H54 (cell line): ENCODE measurements around the gene CLASP1.
"Not testable (repeated sequence)": the region's sequence is repeated elsewhere in the genome, so short reads cannot be mapped to it uniquely, and the experiment has no call there.

Experiments used
- DNase-seq: peaks from one replicate; pipeline ENCODE4 v3.0.0; 2011; ENCODE audit warnings: low spot score, mixed read lengths; ENCODE audit not compliant: insufficient read length
- FAIRE-seq: peaks from 3 replicates; lab custom pipeline; 2011; peaks lifted over from hg19 to GRCh38; lab: Jason Lieb, UNC
- POLR2A ChIP-seq: IDR thresholded peaks from 2 replicates; pipeline ENCODE4 v1.6.1; 2011; ENCODE audit warnings: low read depth, mild to moderate bottlenecking, low read length

CLASP1 gene

DNA sequence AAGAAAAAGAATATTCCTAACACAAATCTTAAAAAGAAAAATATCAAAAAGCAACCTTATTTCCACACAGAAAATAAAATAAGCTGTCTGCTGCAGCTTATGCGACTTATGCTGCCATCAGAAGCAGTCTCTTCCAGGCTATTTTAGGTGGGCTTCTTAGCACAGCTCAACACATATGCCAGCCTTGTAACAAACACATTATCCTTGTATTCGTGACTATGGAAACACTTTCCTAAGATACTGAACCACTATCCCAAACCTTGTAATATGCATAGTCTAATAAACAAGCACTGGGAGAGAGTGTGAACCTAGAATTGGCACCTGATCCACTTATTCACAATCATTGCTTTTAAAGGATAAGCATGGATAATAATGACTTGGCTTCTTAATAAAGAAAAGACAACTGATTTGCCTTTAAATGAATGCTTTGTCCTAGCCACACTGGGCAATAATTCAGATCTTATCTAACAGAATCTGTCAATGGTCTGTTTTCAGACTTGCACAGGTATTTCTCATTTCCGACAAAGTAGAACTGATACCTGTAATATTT lies 158.6 kb downstream of the CLASP1 start:
- TF ChIP-seq POLR2A = no peak
- no peak for DNase-seq
- no peak for FAIRE-seq

DNA sequence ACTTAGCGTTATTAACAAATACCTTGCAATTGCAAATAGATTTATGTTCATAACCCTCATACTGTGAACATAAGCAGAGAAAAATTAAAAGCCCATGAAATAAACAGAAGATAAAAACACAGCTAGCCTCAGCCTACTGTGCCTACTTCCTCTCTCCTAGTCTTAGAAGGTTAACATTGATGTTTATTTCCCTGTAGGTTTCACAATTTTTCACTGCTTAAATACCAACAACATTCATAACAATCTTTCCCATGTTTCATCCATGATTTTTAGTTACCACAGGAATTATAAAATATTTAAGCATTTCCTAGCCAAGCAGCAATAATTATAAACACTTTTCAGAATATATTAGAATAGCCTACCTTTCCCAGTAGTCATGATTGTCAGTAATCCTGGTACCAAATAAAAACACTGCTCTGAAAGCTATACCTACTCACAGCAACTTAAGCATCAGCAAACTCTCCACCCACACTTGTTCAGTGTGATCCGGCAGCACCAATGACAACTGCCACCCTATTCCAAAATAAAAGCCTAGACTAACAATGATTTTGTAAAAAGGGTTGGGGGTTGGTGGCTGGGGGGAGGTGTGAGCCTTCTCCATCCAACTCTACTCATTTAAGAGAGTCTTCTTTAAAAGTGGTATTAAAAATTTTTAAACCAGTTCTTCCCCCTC lies 159.2 kb downstream of the CLASP1 start:
- FAIRE-seq (no peak), DNase-seq (no peak)
- no peak for TF ChIP-seq POLR2A

DNA sequence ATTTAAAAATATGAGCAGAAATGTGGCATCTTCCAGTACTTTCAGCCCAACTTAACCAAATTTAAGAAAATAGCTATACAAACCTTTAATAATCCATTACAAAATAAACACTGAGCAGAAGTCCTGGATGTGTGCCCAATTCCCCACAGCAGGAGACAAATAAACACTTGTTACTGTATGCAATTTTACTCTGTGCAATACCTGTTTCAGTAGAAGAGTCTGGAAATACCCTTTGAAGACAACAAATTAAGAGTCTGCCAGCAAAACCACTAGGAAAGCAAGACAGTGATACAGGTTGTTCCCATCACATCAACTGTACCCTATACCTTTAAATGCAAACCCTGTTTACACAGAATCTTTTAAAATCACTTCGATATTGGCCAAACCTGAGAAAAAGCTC lies 160.0 kb downstream of the CLASP1 start:
- no peak for DNase-seq

DNA sequence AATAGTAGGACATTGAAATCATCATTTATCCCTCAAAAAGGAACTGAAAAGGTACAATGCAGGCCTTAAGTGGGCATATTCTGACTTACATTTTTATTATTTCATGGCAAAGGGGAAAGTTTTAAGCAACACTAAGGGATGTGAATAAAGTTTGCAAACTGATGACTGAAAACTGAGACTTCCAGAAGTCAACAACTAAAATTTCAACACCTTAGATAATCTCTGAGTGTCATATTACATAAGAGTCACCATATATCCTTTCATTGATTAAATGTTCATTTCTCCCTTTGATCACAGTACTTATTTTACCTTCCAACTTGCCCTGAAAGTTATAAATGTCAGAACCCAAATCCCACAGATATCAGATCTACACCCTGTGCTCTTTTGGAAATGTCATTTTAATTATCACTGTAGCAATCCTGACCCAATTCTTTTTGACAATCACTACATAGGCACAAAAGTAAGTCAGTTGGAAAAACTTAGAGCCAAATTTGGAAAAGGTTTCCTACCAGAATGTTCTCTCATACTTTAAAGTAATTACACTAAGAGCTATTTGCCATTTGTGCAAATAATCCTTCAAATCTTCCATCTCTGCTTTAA lies 163.0 kb downstream of the CLASP1 start:
- no peak for DNase-seq
- FAIRE-seq = no peak
- no peak for TF ChIP-seq POLR2A

More for the DNA sequence above, 160.0 kb downstream of the CLASP1 start:
- FAIRE-seq = peak; percentile 60
- no peak for TF ChIP-seq POLR2A

DNA sequence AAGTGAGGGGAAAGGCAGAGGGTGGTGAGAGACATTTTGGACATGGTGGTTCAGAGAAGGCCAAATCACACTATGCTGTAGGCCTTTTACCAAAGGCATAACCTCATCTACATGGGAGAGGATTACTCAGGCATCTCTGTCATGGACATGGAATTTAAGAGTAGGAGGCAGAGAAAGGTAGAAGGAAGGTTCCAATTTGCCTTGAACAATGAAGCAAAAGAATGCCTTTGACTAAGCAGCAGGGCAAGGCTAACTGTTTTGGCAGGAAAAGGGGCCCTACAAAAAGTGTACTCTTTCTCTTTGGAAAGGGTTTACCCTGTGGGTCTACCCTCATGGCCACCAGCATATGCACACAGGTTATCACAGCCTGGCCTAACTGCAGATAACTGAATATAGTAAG lies 164.2 kb downstream of the CLASP1 start:
- DNase-seq (peak; percentile 52), FAIRE-seq (peak; percentile 87)
- no peak for TF ChIP-seq POLR2A

DNA sequence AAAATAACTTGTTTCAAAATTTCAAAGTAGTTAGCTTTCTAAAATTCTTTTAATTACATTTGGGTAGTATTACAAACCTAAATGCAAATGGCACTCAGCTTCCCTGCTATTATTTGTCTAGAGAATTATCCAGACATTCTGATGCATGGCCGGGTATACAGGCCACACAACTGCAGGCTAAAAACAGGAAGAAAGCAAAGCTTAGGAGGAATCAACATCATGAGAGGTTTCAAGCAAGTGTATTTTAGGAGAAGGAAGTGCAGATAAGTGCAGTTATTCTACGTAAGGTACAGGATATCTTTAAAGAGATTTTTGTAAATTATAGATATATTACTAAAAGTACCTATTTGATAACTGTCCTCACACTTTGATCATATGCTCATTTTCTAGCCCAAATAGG lies 165.4 kb downstream of the CLASP1 start:
- FAIRE-seq (no peak), DNase-seq (no peak)
- TF ChIP-seq POLR2A = no peak

DNA sequence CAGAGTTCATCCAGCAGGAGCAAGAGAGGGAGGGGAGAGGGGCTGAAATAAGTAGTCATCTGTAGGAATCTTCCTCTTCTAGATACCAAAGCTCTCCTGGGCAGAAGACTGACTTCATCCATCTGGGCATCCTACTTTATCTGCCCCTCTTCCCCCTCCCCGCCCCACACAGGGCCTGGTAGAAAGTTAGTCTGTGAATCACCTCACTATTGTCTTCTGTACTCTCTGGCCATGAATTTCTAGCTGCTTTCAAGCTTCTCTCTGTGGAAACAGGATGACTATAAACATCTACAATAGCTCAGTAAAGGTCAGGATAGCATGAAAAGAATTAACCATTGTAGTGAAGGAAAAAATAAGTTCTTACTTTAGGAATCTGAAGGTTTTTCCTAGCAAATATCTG lies 166.2 kb downstream of the CLASP1 start:
- DNase-seq = no peak
- no peak for TF ChIP-seq POLR2A
- no peak for FAIRE-seq

DNA sequence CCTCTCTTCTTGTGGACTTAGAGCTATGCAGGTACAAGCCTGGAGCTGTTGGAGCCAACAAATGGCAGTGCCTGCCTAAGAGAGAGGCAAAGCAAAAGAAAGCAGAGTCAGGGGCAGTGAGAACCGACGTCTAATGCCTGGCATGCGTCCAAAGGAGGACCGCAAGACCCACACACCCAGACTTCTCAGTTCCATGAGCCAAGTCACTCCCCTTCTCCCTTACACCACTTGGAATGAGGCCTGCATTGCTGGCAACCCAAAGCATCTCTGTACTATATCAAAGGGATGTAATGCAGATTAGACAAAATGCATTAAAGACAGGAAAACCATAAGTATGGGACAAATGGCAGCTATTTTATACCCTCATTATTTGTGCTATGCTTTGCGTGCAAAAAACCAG lies 168.4 kb downstream of the CLASP1 start:
- DNase-seq = no peak
- no peak for TF ChIP-seq POLR2A
- FAIRE-seq = no peak

DNA sequence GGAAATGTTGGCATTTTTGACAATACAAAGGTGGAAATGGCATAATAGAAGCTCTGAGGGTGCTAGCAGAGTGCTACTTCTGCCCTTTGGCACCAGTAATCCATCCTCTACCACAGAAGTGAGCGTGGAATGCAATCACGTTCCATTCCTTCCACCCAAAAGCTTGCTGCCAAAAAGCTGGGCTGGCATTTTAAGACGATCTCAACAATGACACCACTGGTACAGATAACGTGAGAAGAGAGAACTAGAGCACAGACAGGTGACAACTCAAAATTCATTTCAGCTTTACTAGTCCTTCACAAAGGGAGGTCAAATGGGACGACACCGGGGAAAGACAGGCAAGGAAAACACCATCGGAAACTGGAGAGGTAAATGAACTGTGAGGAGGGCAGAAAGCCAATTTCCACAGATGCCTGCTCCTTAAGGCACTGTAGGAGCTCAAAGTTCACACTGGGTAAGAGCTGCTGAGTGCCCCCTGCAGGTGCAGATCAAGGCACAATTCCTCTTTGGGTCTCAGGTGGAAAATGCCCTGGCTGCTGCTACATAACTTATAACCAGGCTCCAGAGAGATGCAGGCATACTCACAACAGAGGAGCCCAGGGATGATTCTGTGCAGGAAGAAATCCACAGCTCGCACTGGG lies 169.3 kb downstream of the CLASP1 start:
- TF ChIP-seq POLR2A = no peak
- DNase-seq (no peak), FAIRE-seq (no peak)

DNA sequence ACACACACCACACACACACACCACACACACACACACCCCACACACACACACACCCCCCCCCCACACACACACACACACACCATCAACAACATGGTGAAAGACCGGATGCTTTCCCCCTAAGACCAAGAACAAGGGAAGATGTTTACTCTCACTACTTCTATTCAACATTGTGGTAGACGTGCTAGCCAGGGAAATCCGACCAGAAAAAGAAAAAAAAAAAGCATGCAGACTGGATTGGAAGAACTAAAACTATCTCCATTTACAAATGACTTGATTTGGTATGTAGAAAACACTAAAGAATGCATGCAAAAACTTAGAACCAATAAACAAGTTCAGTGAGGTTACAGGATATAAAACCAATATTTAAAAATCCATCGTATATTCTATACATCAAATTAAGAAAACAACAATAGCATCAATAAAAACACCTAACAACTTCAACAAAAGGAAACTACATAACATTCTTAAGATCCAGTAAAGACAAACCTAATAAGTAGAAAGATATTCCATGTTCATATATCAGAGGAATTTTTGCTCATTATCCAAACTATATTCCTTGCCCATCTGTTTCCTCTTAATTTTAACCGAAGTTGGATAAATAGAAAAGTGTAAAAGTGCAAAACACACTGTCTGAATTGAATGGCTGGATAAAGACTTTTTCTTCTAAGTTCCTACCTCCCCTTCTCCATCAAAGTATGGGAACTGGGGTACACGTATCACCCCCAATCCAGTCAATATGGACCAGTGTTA lies 170.1 kb downstream of the CLASP1 start:
- no peak for TF ChIP-seq POLR2A
- FAIRE-seq (no peak), DNase-seq (no peak)

DNA sequence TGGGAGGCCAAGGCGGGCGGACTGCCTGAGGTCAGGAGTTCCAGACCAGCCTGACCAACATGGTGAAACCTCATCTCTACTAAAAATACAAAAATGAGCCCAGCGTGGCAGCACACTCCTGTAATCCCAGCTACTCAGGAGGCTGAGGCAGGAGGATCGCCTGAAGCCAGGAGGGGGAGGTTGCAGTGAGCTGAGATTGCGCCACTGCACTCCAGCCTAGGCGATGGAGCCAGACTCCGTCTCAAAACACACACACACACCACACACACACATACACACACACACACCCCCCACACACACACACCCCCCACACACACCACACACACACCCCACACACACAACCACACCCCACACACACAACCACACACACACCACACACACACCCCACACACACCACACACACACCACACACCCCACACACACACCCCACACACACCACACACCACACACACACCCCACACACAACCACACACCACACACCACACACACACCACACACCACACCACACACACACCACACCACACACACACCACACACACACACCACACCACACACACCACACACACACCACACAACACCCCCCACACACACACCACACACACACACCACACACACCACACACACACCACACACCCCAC lies 170.8 kb downstream of the CLASP1 start:
- DNase-seq = not testable (repeated sequence)
- FAIRE-seq = peak; percentile 43

DNA sequence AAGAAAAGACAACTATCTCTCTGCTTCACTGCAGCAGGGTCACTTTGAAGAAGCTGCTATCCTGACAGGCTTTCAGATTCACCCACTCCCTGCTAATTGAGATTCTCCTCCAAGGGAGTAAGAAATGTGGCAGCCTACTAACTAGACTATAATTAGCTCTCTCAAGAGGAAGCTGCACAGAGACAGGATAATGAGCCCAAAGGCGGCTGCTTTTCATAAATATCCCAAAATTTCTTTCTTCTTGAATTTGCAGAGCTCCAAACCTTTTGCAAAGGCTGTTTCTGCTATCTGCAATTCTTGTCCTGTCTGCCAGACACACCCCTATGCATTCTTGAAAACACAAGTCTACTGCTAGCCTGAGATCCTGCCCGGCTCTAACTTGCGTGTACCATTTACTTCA lies 172.6 kb downstream of the CLASP1 start:
- DNase-seq = no peak
- no peak for TF ChIP-seq POLR2A
- no peak for FAIRE-seq

DNA sequence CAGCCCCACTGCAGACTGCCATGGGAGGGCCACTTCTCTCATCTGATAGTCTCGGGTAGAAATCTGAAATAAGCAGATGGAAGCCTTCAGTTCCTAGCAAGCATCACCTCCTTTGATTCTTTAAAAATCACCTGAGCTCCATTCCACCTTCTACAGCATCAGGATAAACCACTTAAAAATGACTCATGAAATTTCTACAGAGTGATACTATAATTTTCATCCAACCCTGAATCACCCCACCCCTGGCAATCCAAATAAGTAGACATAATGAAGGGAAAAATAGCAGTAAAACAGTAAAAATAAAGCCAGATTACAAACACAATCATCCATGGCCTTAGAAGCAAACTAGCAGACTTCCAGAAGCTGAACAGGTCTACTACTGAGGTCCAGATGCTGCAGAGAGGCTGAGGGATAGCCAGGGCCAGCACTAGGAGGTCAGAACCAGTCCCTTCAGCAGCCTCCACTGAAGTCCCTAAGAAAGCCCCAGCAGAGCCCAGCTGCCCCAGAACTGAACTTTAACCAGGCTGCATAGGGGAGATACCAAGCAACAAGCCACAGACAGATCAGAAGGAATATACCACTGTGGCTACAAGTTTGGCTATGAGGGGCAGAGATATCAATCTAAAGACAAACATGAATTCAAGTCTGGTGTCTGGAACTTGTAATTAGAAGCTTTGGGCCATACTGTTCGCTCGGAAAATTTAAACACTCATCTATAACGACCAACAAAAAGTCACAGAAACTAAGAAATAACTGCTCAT lies 173.3 kb downstream of the CLASP1 start:
- no peak for TF ChIP-seq POLR2A
- DNase-seq (no peak), FAIRE-seq (no peak)
